UCSD-AML1 (cell line): ENCODE data around the gene DDIT4L.
"Not testable (repeated sequence)": the region's sequence is repeated elsewhere in the genome, so short reads cannot be mapped to it uniquely, and the experiment has no call there.

Experiments used
- DNase-seq: peaks from one replicate; lab custom pipeline; 2025; ENCODE audit not compliant: unreplicated experiment; lab: John Stamatoyannopoulos, UW

Gene DDIT4L, protein sequence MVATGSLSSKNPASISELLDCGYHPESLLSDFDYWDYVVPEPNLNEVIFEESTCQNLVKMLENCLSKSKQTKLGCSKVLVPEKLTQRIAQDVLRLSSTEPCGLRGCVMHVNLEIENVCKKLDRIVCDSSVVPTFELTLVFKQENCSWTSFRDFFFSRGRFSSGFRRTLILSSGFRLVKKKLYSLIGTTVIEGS

DNA sequence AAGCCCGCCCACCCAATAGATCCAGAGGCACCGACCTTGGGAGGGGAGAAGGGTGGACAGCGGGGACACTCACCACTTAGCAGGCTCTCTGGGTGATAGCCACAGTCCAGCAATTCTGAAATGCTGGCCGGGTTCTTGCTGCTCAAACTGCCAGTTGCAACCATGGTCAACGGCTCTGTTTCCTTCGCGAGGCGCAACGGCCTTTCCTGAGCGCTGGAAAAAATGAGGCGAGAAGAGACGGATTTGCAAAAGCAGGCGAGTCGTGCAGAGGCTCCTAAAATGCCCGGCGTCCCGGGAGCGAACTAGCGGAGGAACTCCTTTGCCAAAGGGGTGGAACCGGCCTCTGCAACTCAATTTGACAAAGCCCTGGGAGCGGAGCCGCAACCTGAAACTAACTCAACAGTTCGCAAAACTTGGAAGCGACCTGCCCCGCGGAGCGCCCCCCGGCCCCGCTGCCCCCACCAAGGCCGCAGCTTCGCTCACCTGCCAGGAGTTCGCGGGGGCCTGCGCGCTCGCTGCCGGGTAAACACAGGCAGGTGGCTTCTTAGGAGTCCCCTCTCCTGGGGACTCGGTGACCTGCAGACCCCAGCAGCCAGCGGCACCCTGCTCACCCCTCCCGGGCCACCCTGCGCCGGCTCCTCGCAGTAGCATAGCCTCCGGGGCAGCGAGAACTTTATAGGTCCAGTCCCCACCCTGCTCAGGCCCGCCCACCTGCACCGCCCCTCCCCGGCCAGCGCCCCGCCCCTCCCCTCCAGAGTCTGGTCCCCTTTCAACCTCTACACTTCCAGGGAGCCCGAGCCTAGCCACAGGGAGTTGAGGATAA lies at the start of gene DDIT4L:
TSS of gene DDIT4L (minus strand) at position 649 of the 823 bp plus-strand sequence. CDS start at position 164, 485 bp downstream.
- DNase-seq, result no peak

- no peak for DNase-seq
Observed at GRCh38 chr4:100240008-100240407, 49.7 kb upstream of the DDIT4L start.

GRCh38 chr4:100224721-100225120 lies 34.5 kb upstream of the DDIT4L start:
- DNase-seq, result no peak

- DNase-seq, result no peak
Observed at GRCh38 chr4:100224160-100224559, 33.9 kb upstream of the DDIT4L start.

- DNase-seq, result no peak
Observed at GRCh38 chr4:100208964-100209363, 18.7 kb upstream of the DDIT4L start.

DNA sequence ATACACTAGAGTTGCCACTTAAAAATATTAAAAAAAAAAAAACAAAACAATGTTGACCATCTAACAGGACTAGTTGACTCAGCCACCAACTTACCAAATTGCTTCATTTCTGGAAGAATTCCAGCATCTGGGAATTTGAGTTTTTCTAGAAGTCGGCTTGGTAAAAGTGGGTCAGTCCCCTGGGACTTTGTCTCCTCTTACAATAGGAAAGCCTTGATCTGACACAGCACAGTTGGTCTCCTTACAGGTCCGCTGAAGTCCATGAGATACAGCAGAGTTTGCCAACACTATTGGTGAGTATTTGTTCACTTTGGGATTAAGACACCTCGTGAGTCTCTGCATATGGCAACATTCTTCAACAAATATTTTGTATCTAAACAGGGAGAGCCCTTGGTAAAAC lies 18.2 kb upstream of the DDIT4L start:
- no peak for DNase-seq

- no peak for DNase-seq
Observed at GRCh38 chr4:100206850-100207249, 16.6 kb upstream of the DDIT4L start.

- no peak for DNase-seq
Observed at GRCh38 chr4:100198061-100198460, 7.8 kb upstream of the DDIT4L start.

DNA sequence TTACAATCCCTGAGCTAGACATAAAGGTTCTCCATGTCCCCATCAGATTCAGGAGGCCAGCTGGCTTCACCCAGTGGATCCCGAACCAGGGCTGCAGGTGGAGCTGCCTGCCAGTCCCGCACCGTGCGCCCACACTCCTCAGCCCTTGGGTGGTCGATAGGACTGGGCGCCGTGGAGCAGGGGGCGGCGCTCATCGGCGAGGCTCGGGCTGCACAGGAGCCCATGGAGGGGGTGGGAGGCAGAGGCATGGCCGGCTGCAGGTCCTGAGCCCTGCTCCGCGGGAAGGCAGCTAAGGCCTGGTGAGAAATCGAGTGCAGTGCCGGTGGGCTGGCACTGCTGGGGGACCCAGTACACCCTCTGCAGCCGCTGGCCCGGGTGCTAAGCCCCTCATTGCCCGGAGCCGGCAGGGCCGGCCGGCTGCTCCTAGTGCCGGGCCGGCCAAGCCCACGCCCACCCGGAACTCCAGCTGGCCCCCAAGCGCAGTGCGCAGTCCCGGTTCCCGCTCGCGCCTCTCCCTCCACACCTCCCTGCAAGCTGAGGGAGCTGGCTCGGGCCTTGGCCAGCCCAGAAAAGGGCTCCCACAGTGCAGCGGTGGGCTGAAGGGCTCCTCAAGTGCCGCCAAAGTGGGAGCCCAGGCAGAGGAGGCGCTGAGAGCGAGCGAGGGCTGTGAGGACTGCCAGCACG lies 6.3 kb upstream of the DDIT4L start:
- DNase-seq, result not testable (repeated sequence)

GRCh38 chr4:100190643-100191600 lies 654 bp upstream of the DDIT4L start:
- no peak for DNase-seq

GRCh38 chr4:100188829-100189228 lies 1.4 kb downstream of the DDIT4L start:
- DNase-seq, result no peak

DNA sequence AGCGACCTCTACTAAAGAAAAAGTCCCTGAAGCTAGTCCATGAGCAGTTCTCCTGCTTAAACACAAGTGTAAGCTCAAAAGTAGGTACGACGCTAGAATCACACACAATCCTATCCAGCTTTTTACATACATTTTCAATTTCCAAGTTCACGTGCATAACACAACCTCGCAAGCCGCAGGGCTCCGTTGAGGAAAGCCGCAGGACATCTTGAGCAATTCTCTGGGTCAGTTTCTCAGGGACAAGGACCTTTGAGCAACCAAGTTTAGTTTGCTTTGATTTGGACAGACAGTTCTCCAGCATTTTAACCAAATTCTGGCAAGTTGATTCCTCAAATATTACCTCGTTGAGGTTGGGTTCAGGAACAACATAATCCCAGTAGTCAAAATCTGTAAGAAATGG lies 2.5 kb downstream of the DDIT4L start:
- no peak for DNase-seq

DNA sequence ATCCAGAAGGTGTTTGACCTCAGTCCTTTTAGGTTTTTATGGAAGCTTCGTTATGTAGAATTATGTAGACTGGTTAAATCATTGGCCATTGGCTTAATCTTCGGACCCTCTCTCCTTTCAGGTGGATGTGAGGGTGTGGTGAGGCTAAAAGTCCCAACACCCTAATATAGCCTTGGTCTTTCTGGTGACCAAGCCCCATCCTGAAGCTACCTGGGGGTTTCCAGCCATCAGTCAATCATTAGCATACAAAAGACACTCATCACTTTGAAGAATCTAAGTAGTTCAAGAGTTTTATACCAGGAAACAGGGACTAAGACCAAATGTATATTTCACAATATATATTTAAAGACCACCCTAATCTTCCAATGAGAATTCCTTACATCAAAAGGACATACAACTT lies 5.5 kb downstream of the DDIT4L start:
- no peak for DNase-seq

DNA sequence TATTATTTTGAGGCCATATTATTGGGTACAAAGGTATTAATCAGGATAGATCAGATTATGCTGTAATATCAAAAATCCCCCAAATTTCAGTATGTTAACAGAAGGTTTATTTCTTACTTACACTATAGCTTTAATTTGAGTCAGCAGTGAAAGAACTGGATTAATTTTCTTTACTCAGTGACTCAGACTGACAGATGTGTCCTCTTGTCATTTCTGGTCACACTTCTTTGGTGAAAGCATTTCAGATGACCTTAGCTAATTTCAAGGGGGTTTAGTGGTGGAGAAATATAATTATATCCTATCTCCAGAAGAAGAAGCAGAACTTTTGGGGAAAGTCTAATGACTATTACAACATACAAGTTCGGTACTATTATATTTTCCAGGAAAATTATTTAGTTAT lies 12.4 kb downstream of the DDIT4L start:
- no peak for DNase-seq

DNA sequence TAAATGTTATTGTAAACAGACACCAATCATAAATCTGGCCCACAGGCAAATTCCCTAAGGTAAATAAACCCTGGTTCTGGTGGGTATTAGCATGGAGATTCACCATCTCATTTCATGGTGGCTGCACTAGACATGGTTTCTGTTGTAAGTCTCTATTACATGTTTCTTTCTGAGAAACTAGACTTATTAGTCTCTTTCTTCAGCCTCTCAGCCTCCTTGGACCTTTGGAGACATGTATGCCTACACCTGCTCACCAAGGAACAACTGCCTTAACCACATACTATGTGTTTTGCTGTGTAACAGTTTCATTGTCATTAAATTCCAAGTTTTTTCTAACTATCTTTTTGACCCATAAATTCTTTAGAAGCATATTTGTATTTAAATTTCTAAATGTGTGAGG lies 13.1 kb downstream of the DDIT4L start:
- no peak for DNase-seq

GRCh38 chr4:100175858-100176257 lies 14.4 kb downstream of the DDIT4L start:
- DNase-seq, result no peak

DNA sequence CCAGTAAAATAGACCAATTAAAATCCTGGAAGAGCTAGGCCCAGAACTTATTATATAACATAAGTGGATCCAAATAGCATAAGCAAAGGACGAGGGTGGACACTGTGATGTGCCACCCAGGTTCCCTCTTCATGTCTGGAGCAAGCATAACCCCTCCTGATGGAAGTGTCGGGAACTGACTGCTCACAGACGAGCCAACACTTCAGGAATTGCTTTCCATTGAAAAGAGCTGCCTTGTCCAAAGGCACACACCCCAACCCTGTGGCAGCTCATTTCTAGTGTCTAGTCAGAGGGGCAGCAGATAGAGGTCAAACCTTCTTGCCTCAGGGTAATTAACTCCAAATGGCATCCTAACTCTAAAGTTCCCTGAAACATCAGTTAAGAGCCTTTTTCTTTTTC lies 15.3 kb downstream of the DDIT4L start:
- DNase-seq, result no peak

- DNase-seq, result no peak
Observed at GRCh38 chr4:100170986-100171385, 19.3 kb downstream of the DDIT4L start.

DNA sequence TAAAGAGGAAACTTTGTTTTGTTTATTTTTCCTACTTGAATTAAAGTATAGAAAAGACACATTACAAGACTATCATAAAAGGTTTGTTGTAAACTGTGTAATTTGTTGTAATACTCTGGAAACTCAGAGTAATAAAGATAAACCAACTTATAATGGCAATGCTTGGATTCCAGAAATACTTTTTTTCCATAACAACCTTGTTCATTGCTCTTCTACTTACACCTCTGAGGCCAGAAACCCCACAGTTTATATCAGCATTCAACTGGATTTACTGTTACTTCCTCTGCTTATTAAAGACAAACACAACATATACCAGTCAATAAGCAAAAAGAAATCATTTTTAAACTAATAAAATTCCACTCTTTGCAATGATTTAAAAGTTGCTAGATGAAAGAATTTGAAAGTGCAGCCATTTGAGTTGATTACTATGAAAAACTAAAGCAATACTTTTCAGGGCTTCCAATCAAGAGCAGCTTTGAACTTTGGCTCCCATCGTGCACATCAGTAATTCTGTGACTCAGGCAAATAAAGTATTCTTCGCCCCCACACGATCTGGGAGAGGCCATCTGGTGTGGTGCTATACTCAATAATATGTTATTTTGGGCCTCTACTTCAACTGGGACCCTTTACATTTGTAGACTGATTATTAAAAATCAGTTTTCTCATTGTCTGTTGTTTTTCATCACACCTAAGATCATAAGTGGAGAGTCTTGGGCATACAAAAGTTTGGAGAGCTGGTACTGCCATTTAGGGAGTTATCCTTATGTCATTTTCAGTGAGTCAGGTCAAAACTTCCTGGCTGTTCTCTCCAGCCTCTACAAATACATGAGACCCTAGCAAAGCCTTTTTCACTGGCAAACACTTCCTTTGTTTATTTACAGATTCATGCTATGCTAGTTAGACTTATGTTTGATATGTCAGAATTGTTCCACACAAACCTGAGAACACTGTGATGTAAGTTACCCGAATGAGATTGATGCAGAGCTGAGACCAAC lies 20.5 kb downstream of the DDIT4L start:
- no peak for DNase-seq

GRCh38 chr4:100168521-100168920 lies 21.7 kb downstream of the DDIT4L start:
- DNase-seq, result no peak
